Measurements from ENCODE around the gene AAK1. TPM values are rescaled to one million over a fixed set of nuclear protein-coding genes. Genes with fewer than 3 reads are reported as not detected.
A peak's percentile ranks its signal among the peaks of the same experiment; 100 is the strongest.

The AAK1 gene
- total RNA-seq, 4 donors from 2014 or later: 34.8 to 109 (median 70.2) TPM

- intact Hi-C loops (cut with DNase I; ENCODE audit: low total_unique reads): loop anchor here (10.0 kb wide), 1 partner anchor 208 kb away; the partner anchor contains the start of gene NFU1
- Histone ChIP-seq H3K4me1 (peaks cover 4 to 54% (median 35%) of the 10 kb centered on the region in 4 donors), H3K4me3 (peak overlapping the region; percentile 92 to 98 (median 96)), H3K27ac (peak overlapping the region; percentile 96 to 98 (median 98)), H3K27me3 (no peaks in the 10 kb centered on the region), H3K36me3 (no peaks in the 10 kb centered on the region), H3K9me3 (no peaks in the 10 kb centered on the region)
- peak; percentile 43 for DNase-seq
- in situ Hi-C loops (cut with MboI; ENCODE audit: low pct_ligation_motif_present in 1 of 4, low pct_unique_long_range_greater_than_20kb in 1 of 4, low sequenced_read_pairs in 3 of 4): no loop called here
- 1 to 3% methylated on average over 18 to 56 of the region's 58 CpGs for WGBS, 2 donors (ENCODE audit: low coverage in 1 of 2)
- TF ChIP-seq POLR2A (IDR thresholded peaks at IDR 0.05) (no peak), EP300 (IDR thresholded peaks at IDR 0.05; ENCODE audit: low read depth) (no peak), POLR2AphosphoS5 (IDR thresholded peaks at IDR 0.05) (peak; percentile 8 to 27 (median 18))
- TF ChIP-seq, protein P1, sequence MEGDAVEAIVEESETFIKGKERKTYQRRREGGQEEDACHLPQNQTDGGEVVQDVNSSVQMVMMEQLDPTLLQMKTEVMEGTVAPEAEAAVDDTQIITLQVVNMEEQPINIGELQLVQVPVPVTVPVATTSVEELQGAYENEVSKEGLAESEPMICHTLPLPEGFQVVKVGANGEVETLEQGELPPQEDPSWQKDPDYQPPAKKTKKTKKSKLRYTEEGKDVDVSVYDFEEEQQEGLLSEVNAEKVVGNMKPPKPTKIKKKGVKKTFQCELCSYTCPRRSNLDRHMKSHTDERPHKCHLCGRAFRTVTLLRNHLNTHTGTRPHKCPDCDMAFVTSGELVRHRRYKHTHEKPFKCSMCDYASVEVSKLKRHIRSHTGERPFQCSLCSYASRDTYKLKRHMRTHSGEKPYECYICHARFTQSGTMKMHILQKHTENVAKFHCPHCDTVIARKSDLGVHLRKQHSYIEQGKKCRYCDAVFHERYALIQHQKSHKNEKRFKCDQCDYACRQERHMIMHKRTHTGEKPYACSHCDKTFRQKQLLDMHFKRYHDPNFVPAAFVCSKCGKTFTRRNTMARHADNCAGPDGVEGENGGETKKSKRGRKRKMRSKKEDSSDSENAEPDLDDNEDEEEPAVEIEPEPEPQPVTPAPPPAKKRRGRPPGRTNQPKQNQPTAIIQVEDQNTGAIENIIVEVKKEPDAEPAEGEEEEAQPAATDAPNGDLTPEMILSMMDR (IDR thresholded peaks at IDR 0.05): no peak
Measured at GRCh38 chr2:69642709-69643601, 584 bp downstream of the AAK1 start.

GRCh38 chr2:69641887-69642708, 1.4 kb downstream of the AAK1 start:
- 47 to 52% methylated on average over 12 of the region's 12 CpGs for WGBS, 2 donors (ENCODE audit: low coverage in 1 of 2)
- intact Hi-C loops (cut with DNase I; ENCODE audit: low total_unique reads) (loop anchor here (10.0 kb wide), 1 partner anchor 207 kb away; the partner anchor contains the start of gene NFU1), in situ Hi-C loops (cut with MboI; ENCODE audit: low pct_ligation_motif_present in 1 of 4, low pct_unique_long_range_greater_than_20kb in 1 of 4, low sequenced_read_pairs in 3 of 4) (no loop called here)
- H3K9me3 ChIP-seq: no peaks in the 10 kb centered on the region
- peak overlapping the region; percentile 96 to 98 (median 98) for H3K27ac ChIP-seq
- peak overlapping the region; percentile 92 to 98 (median 96) for H3K4me3 ChIP-seq
- TF ChIP-seq POLR2A (IDR thresholded peaks at IDR 0.05) (no peak), POLR2AphosphoS5 (IDR thresholded peaks at IDR 0.05) (no peak), EP300 (IDR thresholded peaks at IDR 0.05; ENCODE audit: low read depth) (no peak)
- TF ChIP-seq, protein P1 (IDR thresholded peaks at IDR 0.05): no peak
- no peak for DNase-seq
- H3K4me1 ChIP-seq: peaks cover 4 to 56% (median 35%) of the 10 kb centered on the region in 4 donors
- H3K36me3 ChIP-seq: no peaks in the 10 kb centered on the region
- H3K27me3 ChIP-seq: no peaks in the 10 kb centered on the region

DNA sequence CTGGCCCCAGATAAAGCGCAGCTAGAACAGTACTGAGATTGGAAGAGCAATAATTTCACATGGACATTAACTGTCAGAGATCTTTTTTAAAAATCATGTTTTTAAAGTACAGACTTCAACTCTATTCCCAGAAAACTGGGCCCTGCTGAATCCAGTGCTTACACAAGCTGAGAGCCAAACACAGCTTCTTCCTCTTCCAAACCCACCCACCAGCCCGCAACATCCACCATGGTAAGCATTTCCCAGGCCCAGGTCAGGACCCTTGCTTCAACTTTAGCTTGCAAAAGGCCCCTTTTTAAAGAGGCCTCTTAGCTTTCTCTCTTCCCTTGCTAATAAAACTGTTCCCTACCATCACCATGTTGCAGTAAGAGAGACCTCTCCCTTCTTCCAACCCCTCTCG, 2.1 kb downstream of the AAK1 start:
- 72 to 73% methylated on average over 3 of the region's 3 CpGs for WGBS, 2 donors (ENCODE audit: low coverage in 1 of 2)
- intact Hi-C loops (cut with DNase I; ENCODE audit: low total_unique reads): loop anchor here (10.0 kb wide), 1 partner anchor 207 kb away; the partner anchor contains the start of gene NFU1
- Histone ChIP-seq H3K9me3 (no peaks in the 10 kb centered on the region), H3K27me3 (no peaks in the 10 kb centered on the region), H3K4me1 (peaks cover 4 to 56% (median 35%) of the 10 kb centered on the region in 4 donors), H3K27ac (peak overlapping the region in 2 of 4 donors; percentile 98), H3K36me3 (no peaks in the 10 kb centered on the region), H3K4me3 (peak overlapping the region; percentile 5 to 98 (median 94))
- TF ChIP-seq EP300 (IDR thresholded peaks at IDR 0.05; ENCODE audit: low read depth) (no peak), POLR2AphosphoS5 (IDR thresholded peaks at IDR 0.05) (no peak), POLR2A (IDR thresholded peaks at IDR 0.05) (no peak)
- TF ChIP-seq, protein P1 (IDR thresholded peaks at IDR 0.05): no peak
- no peak for DNase-seq
- in situ Hi-C loops (cut with MboI; ENCODE audit: low pct_ligation_motif_present in 1 of 4, low pct_unique_long_range_greater_than_20kb in 1 of 4, low sequenced_read_pairs in 3 of 4): no loop called here

GRCh38 chr2:69639266-69639665, 4.3 kb downstream of the AAK1 start:
- Histone ChIP-seq H3K36me3 (no peaks in the 10 kb centered on the region), H3K27me3 (no peaks in the 10 kb centered on the region), H3K4me3 (no peak overlapping the region), H3K27ac (no peak overlapping the region), H3K9me3 (no peaks in the 10 kb centered on the region), H3K4me1 (peaks cover 0 to 44% (median 26%) of the 10 kb centered on the region in 4 donors)
- intact Hi-C loops (cut with DNase I; ENCODE audit: low total_unique reads) (no loop called here), in situ Hi-C loops (cut with MboI; ENCODE audit: low pct_ligation_motif_present in 1 of 4, low pct_unique_long_range_greater_than_20kb in 1 of 4, low sequenced_read_pairs in 3 of 4) (no loop called here)
- 77% methylated on average over 2 of the region's 2 CpGs; no CpG with 5 or more reads in 1 of the 2 donors for WGBS, 2 donors (ENCODE audit: low coverage in 1 of 2)
- DNase-seq: no peak
- TF ChIP-seq, protein P1 (IDR thresholded peaks at IDR 0.05): no peak
- TF ChIP-seq POLR2A (IDR thresholded peaks at IDR 0.05): no peak
- no peak for TF ChIP-seq EP300 (IDR thresholded peaks at IDR 0.05; ENCODE audit: low read depth)
- TF ChIP-seq POLR2AphosphoS5 (IDR thresholded peaks at IDR 0.05): no peak
